GM12801 (cell line): ENCODE results near the gene RAMAC.

Experiments used
- CTCF ChIP-seq: IDR thresholded peaks from one replicate; pipeline ENCODE4 v1.5.1; 2011; ENCODE audit warnings: control low read depth; ENCODE audit not compliant: insufficient read length; ENCODE audit errors: extremely low read depth

Gene RAMAC

GRCh38 chr15:82970078-82970686 lies 15.8 kb upstream of the RAMAC start:
- no peak for TF ChIP-seq CTCF

GRCh38 chr15:82970696-82971095 lies 15.3 kb upstream of the RAMAC start:
- TF ChIP-seq CTCF, result no peak

- no peak for TF ChIP-seq CTCF
Observed at GRCh38 chr15:82971218-82971984, 14.6 kb upstream of the RAMAC start.

- no peak for TF ChIP-seq CTCF
Observed at GRCh38 chr15:82972990-82973389, 13.0 kb upstream of the RAMAC start.

- TF ChIP-seq CTCF, result no peak
Observed at GRCh38 chr15:82977076-82977475, 8.9 kb upstream of the RAMAC start.

GRCh38 chr15:82978438-82978837 lies 7.6 kb upstream of the RAMAC start:
- TF ChIP-seq CTCF, result no peak

- TF ChIP-seq CTCF, result no peak
Observed at GRCh38 chr15:82979726-82980125, 6.3 kb upstream of the RAMAC start.
